Endothelial cell (in vitro differentiated cells): ENCODE data around the gene SAMD8. TPM values are rescaled to one million over a fixed set of nuclear protein-coding genes. Genes with fewer than 3 reads are reported as not detected.
A peak's percentile ranks its signal among the peaks of the same experiment; 100 is the strongest.

Experiments
- DNase-seq: peaks from one replicate; pipeline ENCODE4 v3.0.0; 2021; ENCODE audit warnings: low spot score
- H3K27ac Mint-ChIP-seq: one replicate; pipeline ENCODE4 v1.8.0; 2021; ENCODE audit warnings: mixed read lengths, inconsistent platforms; ENCODE audit not compliant: unreplicated experiment
- H3K27me3 Mint-ChIP-seq: one replicate; pipeline ENCODE4 v1.8.0; 2021; ENCODE audit warnings: mild to moderate bottlenecking, moderate library complexity, mixed read lengths, inconsistent platforms; ENCODE audit not compliant: unreplicated experiment
- H3K36me3 Mint-ChIP-seq: one replicate; pipeline ENCODE4 v1.8.0; 2021; ENCODE audit warnings: mild to moderate bottlenecking, low read depth, mixed read lengths, inconsistent platforms; ENCODE audit not compliant: unreplicated experiment
- H3K4me1 Mint-ChIP-seq: one replicate; pipeline ENCODE4 v1.8.0; 2021; ENCODE audit warnings: mild to moderate bottlenecking, mixed read lengths, inconsistent platforms; ENCODE audit not compliant: unreplicated experiment
- H3K4me3 Mint-ChIP-seq: one replicate; pipeline ENCODE4 v1.8.0; 2021; ENCODE audit warnings: mild to moderate bottlenecking, mixed read lengths, inconsistent platforms; ENCODE audit not compliant: unreplicated experiment
- H3K9me3 Mint-ChIP-seq: one replicate; pipeline ENCODE4 v1.8.0; 2021; ENCODE audit warnings: mixed read lengths, inconsistent platforms; ENCODE audit not compliant: unreplicated experiment
- total RNA-seq: library from RNA; stranded (reverse); fragmentation: NEBNext Ultra II Directional; extraction: Animal tissue kit (Norgen Biotek cat#: 25700); gene quantifications from one replicate; pipeline ENCODE4 v1.2.1, GENCODE V29; 2021; ENCODE audit not compliant: unreplicated experiment
- TF ChIP-seq, protein P1 (sequence below): fragments of 200-600 bp; sonication (generic); IDR thresholded peaks from one replicate; pipeline ENCODE4 v1.5.0; 2021; ENCODE audit warnings: antibody characterized with exemption; ENCODE audit not compliant: unreplicated experiment

SAMD8 gene
- total RNA-seq, 1 donor from 2014 or later: 29.0 TPM

DNA sequence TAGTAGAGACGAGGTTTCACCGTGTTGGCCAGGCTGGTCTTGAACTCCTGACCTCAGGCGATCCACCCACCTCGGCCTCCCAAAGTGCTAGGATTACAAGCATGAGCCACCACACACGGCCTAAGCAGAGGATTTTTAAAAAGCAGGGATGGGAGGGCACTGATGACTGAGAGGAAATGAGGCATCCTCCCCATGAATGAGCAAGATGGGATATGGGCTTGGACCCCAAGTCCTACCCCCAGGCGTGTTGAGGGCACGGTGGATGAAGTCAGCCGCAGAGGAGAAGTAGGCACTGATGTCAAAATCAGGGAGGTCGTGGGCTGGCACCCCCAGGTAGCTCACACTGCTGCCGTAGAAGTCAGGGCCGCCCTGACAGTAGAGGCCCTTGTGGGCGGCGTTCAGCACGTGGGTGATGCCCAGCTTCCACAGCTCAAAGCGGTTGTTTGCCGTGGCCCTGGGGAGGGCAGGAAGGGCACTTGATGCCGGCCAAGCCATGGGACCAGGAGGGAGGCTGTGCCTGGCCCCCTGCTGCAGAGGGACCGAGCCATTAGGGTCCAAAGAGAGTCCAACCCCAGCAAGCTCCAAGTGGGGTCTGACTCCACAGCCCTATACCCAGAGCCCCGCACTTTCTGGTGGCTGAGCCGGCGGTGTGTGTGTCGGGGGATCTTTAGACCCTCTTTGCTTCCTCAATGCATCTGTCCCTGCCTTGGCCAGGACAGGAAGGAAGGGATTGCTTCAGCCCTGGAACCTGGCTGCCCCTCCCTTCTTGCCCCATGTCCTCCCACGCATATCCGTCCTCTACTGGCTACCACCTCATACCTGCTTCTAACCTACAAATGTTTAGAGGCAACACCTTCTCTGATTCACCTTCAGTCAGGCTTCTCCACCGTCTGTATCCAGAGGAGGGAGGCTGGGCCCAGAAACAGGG is 3.4 kb upstream of the SAMD8 start:
- Mint-ChIP-seq H3K27ac (peak overlapping the region; percentile 49), H3K4me1 (peaks cover 22% of the 10 kb centered on the region), H3K27me3 (peaks cover 18% of the 10 kb centered on the region), H3K4me3 (peak overlapping the region; percentile 51), H3K36me3 (peaks cover 8% of the 10 kb centered on the region), H3K9me3 (no peaks in the 10 kb centered on the region)
- no peak for DNase-seq
- TF ChIP-seq, protein P1, sequence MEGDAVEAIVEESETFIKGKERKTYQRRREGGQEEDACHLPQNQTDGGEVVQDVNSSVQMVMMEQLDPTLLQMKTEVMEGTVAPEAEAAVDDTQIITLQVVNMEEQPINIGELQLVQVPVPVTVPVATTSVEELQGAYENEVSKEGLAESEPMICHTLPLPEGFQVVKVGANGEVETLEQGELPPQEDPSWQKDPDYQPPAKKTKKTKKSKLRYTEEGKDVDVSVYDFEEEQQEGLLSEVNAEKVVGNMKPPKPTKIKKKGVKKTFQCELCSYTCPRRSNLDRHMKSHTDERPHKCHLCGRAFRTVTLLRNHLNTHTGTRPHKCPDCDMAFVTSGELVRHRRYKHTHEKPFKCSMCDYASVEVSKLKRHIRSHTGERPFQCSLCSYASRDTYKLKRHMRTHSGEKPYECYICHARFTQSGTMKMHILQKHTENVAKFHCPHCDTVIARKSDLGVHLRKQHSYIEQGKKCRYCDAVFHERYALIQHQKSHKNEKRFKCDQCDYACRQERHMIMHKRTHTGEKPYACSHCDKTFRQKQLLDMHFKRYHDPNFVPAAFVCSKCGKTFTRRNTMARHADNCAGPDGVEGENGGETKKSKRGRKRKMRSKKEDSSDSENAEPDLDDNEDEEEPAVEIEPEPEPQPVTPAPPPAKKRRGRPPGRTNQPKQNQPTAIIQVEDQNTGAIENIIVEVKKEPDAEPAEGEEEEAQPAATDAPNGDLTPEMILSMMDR: no peak

DNA sequence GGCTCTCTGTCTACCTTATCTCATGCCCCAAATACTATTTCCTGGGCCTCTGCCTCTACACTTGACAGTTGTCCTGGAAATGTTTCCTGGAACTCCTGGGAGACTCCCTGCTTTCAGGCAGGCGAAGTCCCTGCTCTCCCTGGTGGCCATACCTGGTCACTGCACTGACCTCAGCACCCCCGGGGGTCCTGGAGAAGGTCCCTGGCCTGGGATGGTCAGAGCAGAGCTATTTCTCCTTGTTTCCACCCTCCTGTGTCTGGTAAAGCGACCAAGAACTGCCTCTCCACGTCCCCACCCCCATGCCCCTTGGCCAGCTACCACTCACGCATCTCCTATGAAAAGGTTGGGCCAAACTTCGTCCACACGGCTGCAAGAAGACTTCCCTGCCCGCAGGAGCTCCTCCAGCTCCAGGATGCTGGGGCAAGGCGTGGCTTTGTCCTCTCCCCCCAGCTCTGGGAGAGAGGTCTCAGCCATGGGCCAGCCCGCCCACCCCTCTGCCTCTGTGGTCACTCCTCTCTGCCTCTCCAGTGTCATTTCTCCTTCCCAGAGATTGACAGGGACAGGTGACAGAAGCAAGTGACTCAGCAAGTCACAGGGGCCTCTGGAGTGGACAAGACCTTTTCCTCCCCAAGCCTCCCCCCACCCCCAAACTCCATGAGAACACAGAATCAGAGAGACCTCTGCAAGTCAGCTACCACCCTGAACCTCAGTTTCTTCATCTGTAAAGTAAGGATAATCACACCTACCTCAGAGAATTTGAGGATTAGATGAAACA is 2.6 kb upstream of the SAMD8 start:
- Mint-ChIP-seq H3K9me3 (no peaks in the 10 kb centered on the region), H3K4me3 (peak overlapping the region; percentile 59), H3K36me3 (peaks cover 8% of the 10 kb centered on the region), H3K27me3 (peaks cover 18% of the 10 kb centered on the region), H3K27ac (peak overlapping the region; percentile 49), H3K4me1 (peaks cover 22% of the 10 kb centered on the region)
- DNase-seq: peak; percentile 77
- TF ChIP-seq, protein P1: peak; percentile 79

DNA sequence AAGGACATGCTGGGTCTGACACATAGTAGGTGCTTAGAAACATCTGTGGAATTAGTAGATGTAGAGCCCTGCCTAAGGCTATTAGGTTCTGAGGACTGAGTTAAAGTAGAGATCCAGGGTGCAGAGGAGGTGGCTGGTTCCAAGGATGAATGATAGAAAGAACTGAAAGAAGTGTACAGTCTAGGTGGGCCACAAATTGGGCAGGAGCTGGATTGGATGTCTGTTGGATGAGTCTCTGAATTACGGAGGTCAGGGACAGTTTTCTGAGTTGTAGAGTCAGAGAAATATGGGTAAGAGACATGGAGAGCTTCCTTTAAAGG is 2.0 kb upstream of the SAMD8 start:
- peaks cover 8% of the 10 kb centered on the region for H3K36me3 Mint-ChIP-seq
- H3K27me3 Mint-ChIP-seq: peaks cover 18% of the 10 kb centered on the region
- peaks cover 22% of the 10 kb centered on the region for H3K4me1 Mint-ChIP-seq
- no peak for DNase-seq
- peak overlapping the region; percentile 19 for H3K27ac Mint-ChIP-seq
- TF ChIP-seq, protein P1: no peak
- H3K9me3 Mint-ChIP-seq: no peaks in the 10 kb centered on the region
- peak overlapping the region; percentile 59 for H3K4me3 Mint-ChIP-seq

DNA sequence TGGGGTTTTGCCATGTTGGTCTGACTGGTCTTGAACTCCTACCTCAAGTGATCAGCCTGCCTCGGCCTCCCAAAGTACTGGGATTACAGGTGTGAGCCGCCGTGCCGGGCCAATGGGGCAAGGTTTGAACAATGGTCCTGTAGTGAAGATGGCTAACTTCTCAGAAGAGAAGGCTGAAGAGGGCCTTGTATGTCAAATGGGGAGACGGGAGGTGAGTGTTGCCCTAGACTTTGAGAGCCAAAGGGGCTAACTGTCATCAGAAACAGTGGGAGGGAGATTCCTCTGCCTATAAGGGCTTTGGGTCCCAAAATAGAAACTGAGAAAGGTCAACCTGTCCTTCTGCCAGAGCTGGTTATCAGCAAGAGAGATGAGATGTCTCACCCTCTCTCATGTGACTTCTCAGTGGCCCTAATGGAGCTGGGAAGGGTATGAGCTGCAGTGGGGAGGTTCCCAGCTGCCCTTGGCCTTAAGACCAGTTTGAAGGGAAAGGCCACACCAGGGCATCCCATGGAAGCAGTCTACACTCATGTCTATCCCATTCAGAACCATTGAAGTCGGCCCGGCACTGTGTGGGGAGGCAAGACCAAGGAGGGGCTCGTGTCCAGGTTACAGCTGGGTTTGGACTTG is 1.3 kb upstream of the SAMD8 start:
- Mint-ChIP-seq H3K36me3 (peaks cover 8% of the 10 kb centered on the region), H3K27me3 (peaks cover 15% of the 10 kb centered on the region), H3K9me3 (no peaks in the 10 kb centered on the region), H3K4me3 (peak overlapping the region; percentile 91), H3K27ac (peak overlapping the region; percentile 88), H3K4me1 (peaks cover 22% of the 10 kb centered on the region)
- DNase-seq: no peak
- TF ChIP-seq, protein P1: no peak
